CD4-positive, alpha-beta T cell treated with Interleukin-6 for 4 hours (primary cell): Measurements from ENCODE around the gene MT1E.

Experiments used
- DNase-seq: peaks from one replicate; pipeline ENCODE4 v3.0.0-alpha.2; 2020; ENCODE audit warnings: mixed read lengths

The MT1E gene

GRCh38 chr16:56628486-56629350 lies 3.1 kb downstream of the MT1E start:
- DNase-seq = no peak

GRCh38 chr16:56629531-56629930 lies 4.0 kb downstream of the MT1E start:
- no peak for DNase-seq

GRCh38 chr16:56630134-56630533 lies 4.6 kb downstream of the MT1E start:
- DNase-seq = no peak

GRCh38 chr16:56631197-56631596 lies 5.6 kb downstream of the MT1E start:
- DNase-seq = no peak

GRCh38 chr16:56631832-56632155 lies 6.2 kb downstream of the MT1E start:
- no peak for DNase-seq

GRCh38 chr16:56632156-56632847 lies 6.7 kb downstream of the MT1E start, which contains the start of gene MT1M:
Gene MT1M, plus strand, starts transcription at chr16:56632659. Its CDS starts 73 bp downstream, at chr16:56632732.
- DNase-seq = no peak

- no peak for DNase-seq
Measured at GRCh38 chr16:56632848-56633365, 7.3 kb downstream of the MT1E start.

- no peak for DNase-seq
Measured at GRCh38 chr16:56633535-56633934, 8.0 kb downstream of the MT1E start.

- no peak for DNase-seq
Measured at GRCh38 chr16:56634715-56635440, 9.3 kb downstream of the MT1E start.

GRCh38 chr16:56635441-56635967 lies 9.9 kb downstream of the MT1E start:
- DNase-seq = no peak

GRCh38 chr16:56636616-56637413 lies 11.2 kb downstream of the MT1E start:
- no peak for DNase-seq

- no peak for DNase-seq
Measured at GRCh38 chr16:56637814-56638750, 12.5 kb downstream of the MT1E start, which contains the start of gene MT1A. Gene MT1A, plus strand, starts transcription at chr16:56638666. Its CDS starts 73 bp downstream, at chr16:56638739.

GRCh38 chr16:56639045-56639444 lies 13.5 kb downstream of the MT1E start:
- no peak for DNase-seq

- no peak for DNase-seq
Measured at GRCh38 chr16:56640076-56640475, 14.5 kb downstream of the MT1E start.

- no peak for DNase-seq
Measured at GRCh38 chr16:56641166-56641565, 15.6 kb downstream of the MT1E start.

GRCh38 chr16:56643080-56643778 lies 17.6 kb downstream of the MT1E start:
- peak; percentile 87 for DNase-seq

GRCh38 chr16:56643833-56644232 lies 18.3 kb downstream of the MT1E start:
- DNase-seq = no peak

- no peak for DNase-seq
Measured at GRCh38 chr16:56645311-56645710, 19.7 kb downstream of the MT1E start.

- DNase-seq = no peak
Measured at GRCh38 chr16:56645838-56646237, 20.3 kb downstream of the MT1E start.
